ENCODE results near the gene TST. TPM values are rescaled to one million over a fixed set of nuclear protein-coding genes. Genes with fewer than 3 reads are reported as not detected.
A peak's percentile ranks its signal among the peaks of the same experiment; 100 is the strongest.

Gene TST
- polyA plus RNA-seq, 2 of the 4 experiments (the other 2 are of a cell fraction) = 43.2 to 50.1 TPM

GRCh38 chr22:37028692-37029674 is 9.7 kb upstream of the TST start:
- DNase-seq (ENCODE audit: low read depth in 1 of 2, low spot score in 1 of 2) (no peak), FAIRE-seq (no peak), ATAC-seq (no peak)
- Histone ChIP-seq H3K4me2 (no peak overlapping the region), H3K4me1 (peaks cover 54% of the 10 kb centered on the region), H3K27ac (peak overlapping the region in 1 of 2 experiments; percentile 98; a peak in 3 of 6 replicates), H3K9me3 (no peaks in the 10 kb centered on the region), H3K4me3 (no peak overlapping the region)
- WGBS (ENCODE audit: missing lambda C conversion rate) = 85% methylated on average over 8 of the region's 22 CpGs
- CTCF ChIA-PET = interaction anchor here (0.6 to 13.1 kb wide), 5 partner anchors 9 to 173 kb away, joined by 3 to 142 read pairs (median 5); partner anchors contain the start of genes MPST and TST
- POLR2A ChIA-PET = interaction anchor here (0.8 to 1.2 kb wide), 2 partner anchors 10 to 170 kb away, joined by 3 to 4 read pairs; no protein-coding TSS in a partner anchor
- TF ChIP-seq RARB (CRISPR knock-in tag; IDR thresholded peaks at IDR 0.05) = no peak
- TF ChIP-seq PHF8 (IDR thresholded peaks at IDR 0.05; ENCODE audit: borderline replicate concordance, low read depth) = no peak
- TF ChIP-seq HOXB5 (CRISPR knock-in tag; IDR thresholded peaks at IDR 0.05) = no peak
- TF ChIP-seq EHF (CRISPR knock-in tag; IDR thresholded peaks at IDR 0.05) = no peak
- no peak for TF ChIP-seq GATA3 (IDR thresholded peaks at IDR 0.05; ENCODE audit: borderline replicate concordance)
- no peak for TF ChIP-seq FOSL2 (IDR thresholded peaks at IDR 0.05)
- TF ChIP-seq FOSL2 (CRISPR knock-in tag; IDR thresholded peaks at IDR 0.05) = no peak
- no peak for TF ChIP-seq NPAS2 (CRISPR knock-in tag; IDR thresholded peaks at IDR 0.05; ENCODE audit: borderline replicate concordance)
- no peak for TF ChIP-seq SREBF2 (IDR thresholded peaks at IDR 0.05)
- no peak for TF ChIP-seq E2F6 (IDR thresholded peaks at IDR 0.05; ENCODE audit: borderline replicate concordance, low read depth)
- TF ChIP-seq MYC (IDR thresholded peaks at IDR 0.05; ENCODE audit: borderline replicate concordance, low read length) = no peak
- TF ChIP-seq RFX5 (IDR thresholded peaks at IDR 0.05) = no peak
- TF ChIP-seq RCOR1 (IDR thresholded peaks at IDR 0.05; ENCODE audit: low read depth, low read length) = no peak
- TF ChIP-seq HES2 (IDR thresholded peaks at IDR 0.05) = no peak
- TF ChIP-seq CHD2 (IDR thresholded peaks at IDR 0.05; ENCODE audit: low read length, partially characterized antibody) = no peak
- no peak for TF ChIP-seq RAD21 (conservative IDR thresholded peaks at IDR 0.05 in 1 of 2, IDR thresholded peaks at IDR 0.05 in 1 of 2)
- no peak for TF ChIP-seq ZFP36 (IDR thresholded peaks at IDR 0.05; ENCODE audit: borderline replicate concordance, partially characterized antibody)
- TF ChIP-seq TP53 (CRISPR knock-in tag; IDR thresholded peaks at IDR 0.05) = no peak

GRCh38 chr22:37027556-37027955 is 8.3 kb upstream of the TST start:
- FAIRE-seq (no peak), ATAC-seq (no peak), DNase-seq (ENCODE audit: low read depth in 1 of 2, low spot score in 1 of 2) (no peak)
- whole genome bisulfite sequencing (ENCODE audit: missing lambda C conversion rate) = 94% methylated on average over 7 of the region's 7 CpGs
- Histone ChIP-seq H3K4me3 (no peak overlapping the region), H3K4me2 (no peak overlapping the region), H3K27ac (no peak overlapping the region), H3K9me3 (no peaks in the 10 kb centered on the region), H3K4me1 (peaks cover 56% of the 10 kb centered on the region)
- CTCF ChIA-PET = interaction anchor here (1.2 to 13.1 kb wide), 3 partner anchors 16 to 171 kb away, joined by 3 to 142 read pairs (median 5); no protein-coding TSS in a partner anchor
- POLR2A ChIA-PET = interaction anchor here (1.2 kb wide), 1 partner anchor 9 kb away, joined by 4 read pairs; no protein-coding TSS in a partner anchor
- TF ChIP-seq KDM5A (IDR thresholded peaks at IDR 0.05) = no peak
- no peak for TF ChIP-seq ZNF302 (CRISPR knock-in tag; IDR thresholded peaks at IDR 0.05)
- TF ChIP-seq NFE2L2 (conservative IDR thresholded peaks at IDR 0.05; ENCODE audit: low read length) = no peak

- CTCF ChIA-PET = interaction anchor here (1.1 to 13.1 kb wide), 3 partner anchors 13 to 243 kb away, joined by 3 to 142 read pairs (median 3); no protein-coding TSS in a partner anchor
- WGBS (ENCODE audit: missing lambda C conversion rate) = 85% methylated on average over 4 of the region's 5 CpGs
- DNase-seq (ENCODE audit: low read depth in 1 of 2, low spot score in 1 of 2) = no peak
- Histone ChIP-seq H3K4me2 (no peak overlapping the region), H3K4me1 (peaks cover 56% of the 10 kb centered on the region), H3K9me3 (no peaks in the 10 kb centered on the region), H3K4me3 (no peak overlapping the region), H3K27ac (peak overlapping the region in 1 of 2 experiments; percentile 45; a peak in 1 of 6 replicates)
- ATAC-seq = no peak
- no peak for TF ChIP-seq TFCP2L1 (CRISPR knock-in tag; IDR thresholded peaks at IDR 0.05)
- no peak for TF ChIP-seq NFE2L2 (conservative IDR thresholded peaks at IDR 0.05; ENCODE audit: low read length)
- no peak for TF ChIP-seq MAFK (IDR thresholded peaks at IDR 0.05; ENCODE audit: partially characterized antibody)
- FAIRE-seq = no peak
- POLR2A ChIA-PET = no interaction called here
These were observed 7.1 kb upstream of the TST start for GRCh38 chr22:37026325-37026724.
